ENCODE data around the gene SLC4A1.

DNA sequence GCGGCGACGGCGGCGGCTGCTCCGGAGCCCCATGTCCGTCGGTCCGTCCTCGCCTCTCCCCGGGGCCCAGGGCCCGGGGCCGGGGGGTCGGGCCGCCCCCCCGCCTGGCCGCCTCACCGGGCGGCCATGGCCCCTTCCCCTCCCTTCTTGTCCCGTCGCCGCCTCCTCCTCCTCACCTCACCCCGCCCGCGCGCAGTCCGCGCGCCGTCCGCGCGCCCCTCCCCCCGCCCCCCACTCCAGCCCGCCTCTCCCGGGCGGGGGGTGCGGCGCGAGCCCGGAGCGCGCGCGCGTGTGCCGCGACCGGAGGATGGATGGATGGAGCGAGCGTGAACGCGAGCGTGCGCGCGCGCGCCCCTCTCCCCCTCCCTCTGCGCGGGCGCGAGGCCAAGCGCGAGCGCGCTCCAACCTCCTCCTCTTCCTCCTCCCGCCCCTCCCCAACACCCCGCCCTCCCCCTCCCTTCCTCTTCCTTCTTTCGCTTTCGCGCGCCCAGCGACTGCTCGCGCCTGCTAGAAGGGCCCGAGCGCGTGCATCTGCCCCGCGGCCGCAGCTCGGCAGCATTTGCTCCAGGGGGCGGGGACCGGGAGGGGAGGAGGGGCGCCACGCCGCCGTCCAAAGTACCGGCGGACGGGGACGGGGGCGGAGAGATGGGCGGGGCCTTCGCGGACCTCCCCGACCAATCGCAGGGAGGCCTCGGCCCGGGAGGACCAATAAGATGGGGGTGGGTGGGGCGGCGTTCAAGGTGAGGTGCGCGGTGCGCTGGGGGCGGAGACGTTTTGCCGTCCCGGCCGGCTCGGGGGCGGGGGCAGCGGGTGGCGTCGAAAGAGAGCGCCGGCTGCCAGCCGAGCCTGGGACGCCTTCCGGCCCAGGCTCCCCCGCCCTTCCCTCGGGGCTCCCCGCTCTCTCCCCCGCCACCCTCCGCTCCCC lies 68.1 kb downstream of the SLC4A1 start, which contains the start of gene ATXN7L3:
- no peak for TF ChIP-seq EZH2 (IDR thresholded peaks at IDR 0.05; ENCODE audit: borderline replicate concordance, low read length)
- TF ChIP-seq, protein P1, sequence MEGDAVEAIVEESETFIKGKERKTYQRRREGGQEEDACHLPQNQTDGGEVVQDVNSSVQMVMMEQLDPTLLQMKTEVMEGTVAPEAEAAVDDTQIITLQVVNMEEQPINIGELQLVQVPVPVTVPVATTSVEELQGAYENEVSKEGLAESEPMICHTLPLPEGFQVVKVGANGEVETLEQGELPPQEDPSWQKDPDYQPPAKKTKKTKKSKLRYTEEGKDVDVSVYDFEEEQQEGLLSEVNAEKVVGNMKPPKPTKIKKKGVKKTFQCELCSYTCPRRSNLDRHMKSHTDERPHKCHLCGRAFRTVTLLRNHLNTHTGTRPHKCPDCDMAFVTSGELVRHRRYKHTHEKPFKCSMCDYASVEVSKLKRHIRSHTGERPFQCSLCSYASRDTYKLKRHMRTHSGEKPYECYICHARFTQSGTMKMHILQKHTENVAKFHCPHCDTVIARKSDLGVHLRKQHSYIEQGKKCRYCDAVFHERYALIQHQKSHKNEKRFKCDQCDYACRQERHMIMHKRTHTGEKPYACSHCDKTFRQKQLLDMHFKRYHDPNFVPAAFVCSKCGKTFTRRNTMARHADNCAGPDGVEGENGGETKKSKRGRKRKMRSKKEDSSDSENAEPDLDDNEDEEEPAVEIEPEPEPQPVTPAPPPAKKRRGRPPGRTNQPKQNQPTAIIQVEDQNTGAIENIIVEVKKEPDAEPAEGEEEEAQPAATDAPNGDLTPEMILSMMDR (conservative IDR thresholded peaks at IDR 0.05 in 1 of 2, IDR thresholded peaks at IDR 0.05 in 1 of 2; ENCODE audit: extremely low read depth in 1 of 2, insufficient read depth in 1 of 2, low read depth in 1 of 2, low read length in 2 of 2), result no peak
